HG02840 (cell line): ENCODE measurements around the gene WDR18.
"Not testable (repeated sequence)": the region's sequence is repeated elsewhere in the genome, so short reads cannot be mapped to it uniquely, and the experiment has no call there.

Experiments
- ATAC-seq: cut with Tn5 transposase; IDR thresholded peaks from one replicate; pipeline ENCODE4 v1.9.1; 2021; ENCODE audit warnings: mild to moderate bottlenecking, moderate library complexity, moderate number of reproducible peaks; ENCODE audit not compliant: unreplicated experiment, low FRiP score

Gene WDR18

DNA sequence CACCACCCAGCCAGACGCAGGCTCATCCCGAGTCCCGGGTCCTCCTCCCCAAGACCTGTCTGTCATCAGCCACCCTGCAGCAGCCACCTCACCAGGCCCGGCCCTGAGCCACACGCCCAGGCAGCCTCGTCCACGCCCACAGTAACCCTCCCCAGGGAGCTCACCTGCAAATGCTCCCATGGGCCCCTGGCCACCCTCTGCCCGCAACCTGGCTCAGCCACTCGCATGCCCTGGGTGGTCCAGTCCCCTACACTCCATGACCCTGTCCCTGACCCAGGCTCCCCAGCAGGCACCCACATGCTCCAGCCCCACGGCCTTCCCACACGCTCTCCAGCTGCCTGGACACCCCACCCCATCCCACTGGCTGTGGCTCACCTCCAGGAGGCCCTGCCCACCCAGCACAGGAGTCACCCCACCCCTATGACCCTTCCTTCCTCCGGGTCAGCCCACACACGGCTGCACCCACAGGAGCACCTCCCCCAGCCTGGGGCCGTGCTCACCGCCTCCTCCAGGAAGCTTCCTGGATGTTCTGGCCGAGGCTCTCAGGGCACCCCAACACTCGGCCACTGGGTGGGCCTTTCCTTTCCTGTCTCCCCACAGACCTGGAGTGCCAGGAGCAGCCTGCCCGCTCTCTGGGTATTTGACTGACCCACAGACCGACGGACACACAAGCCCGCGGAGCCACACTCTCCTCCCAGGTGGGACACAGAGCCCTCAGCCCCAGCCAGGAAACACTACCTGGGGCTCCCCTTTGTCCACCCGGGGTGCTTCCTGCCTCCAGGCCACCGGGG, 33.2 kb downstream of the WDR18 start:
- ATAC-seq, result no peak

DNA sequence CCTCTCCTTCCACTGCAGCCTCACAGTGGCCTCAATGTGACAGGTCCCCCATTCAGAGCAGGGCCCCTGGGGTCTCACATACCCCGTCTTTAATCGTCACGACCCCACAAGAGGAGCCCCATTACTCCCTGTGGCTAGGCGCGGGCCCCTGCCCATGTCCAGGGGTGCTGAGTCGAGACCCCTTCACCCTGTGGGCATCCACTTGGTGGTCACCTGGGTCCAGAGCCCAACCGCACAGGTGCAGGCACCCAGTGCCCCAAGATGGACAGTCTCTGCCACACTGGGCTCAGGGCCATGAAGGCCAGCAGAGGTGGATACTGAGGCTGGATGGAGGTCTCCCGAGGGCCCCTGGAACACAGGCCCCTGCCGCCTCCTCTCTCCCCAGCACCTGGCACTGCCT, 33.8 kb downstream of the WDR18 start:
- ATAC-seq, result no peak

DNA sequence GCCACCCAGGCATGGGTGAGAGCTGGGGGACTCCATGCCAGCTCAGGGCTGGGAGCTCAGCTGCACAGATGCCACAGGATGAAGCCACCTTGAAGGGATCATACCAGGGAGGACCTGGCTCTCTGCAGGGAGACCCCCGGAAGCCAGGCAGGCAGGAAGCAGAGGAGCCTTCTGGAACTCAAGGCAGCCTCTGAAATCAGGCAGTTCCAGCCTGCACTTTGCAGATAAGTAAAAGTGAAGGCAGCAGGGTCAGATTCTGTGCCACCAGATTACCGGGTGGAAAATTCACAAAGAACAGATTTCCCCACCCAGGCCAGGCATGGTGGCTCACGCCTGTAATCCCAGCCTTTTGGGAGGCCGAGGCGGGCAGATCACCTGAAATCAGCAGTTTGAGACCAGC, 34.2 kb downstream of the WDR18 start:
- no peak for ATAC-seq

DNA sequence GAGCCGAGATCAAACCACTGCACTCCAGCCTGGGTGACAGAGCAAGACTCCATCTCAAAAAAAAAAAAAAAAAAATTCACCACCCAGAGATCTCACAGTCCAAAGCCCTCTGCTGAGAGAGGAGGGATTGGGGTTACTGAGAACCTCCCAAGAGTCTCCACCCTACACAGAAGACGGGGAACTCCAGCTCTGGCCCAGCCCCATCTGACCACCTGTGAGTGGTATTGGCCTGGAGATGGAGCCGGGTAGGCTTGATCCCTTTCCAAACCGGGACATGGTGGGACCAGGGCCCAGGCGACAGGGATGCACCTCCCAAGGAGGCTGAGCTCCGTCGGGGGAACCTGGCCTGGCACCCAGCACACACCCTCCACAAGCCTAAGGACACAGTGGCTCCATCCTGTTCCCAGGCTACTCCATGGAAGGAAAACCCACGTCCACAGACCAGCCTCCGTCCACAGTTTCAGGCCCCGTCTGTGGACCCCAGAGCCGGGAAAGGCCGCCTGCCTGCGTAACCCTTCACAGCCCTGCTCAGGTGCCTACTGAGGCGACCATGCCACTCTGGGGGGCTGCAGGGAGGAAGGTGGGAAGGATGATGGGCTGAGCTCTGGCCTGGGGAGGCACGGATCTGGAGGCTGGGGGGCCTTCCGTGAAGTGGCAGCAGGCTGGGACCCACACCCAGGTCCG, 34.9 kb downstream of the WDR18 start:
- ATAC-seq, result no peak

DNA sequence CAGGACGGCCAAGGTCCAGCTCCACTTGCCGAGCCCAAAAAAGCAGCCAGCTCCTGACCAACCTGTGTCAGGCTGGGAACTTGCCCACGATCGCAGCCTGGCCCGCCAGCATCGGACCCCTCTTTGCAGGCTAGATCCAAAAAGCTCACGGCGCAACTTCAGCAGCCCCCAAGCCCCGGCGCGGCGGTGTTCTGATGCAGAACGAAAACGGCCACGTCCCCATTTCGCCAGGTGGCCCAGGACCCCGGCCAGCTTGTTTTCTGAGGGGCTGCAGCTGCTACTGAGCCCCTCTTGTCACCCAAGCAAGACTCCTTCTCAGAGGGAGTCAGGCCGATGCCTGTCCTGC, 35.4 kb downstream of the WDR18 start:
- no peak for ATAC-seq

GRCh38 chr19:1019980-1020867, 36.1 kb downstream of the WDR18 start:
- no peak for ATAC-seq

GRCh38 chr19:1020868-1021425, 36.8 kb downstream of the WDR18 start, which contains the start of gene TMEM259:
Gene TMEM259 (minus strand): TSS chr19:1021123. CDS start chr19:1020996, 127 bp downstream.
- peak; percentile 85 for ATAC-seq

GRCh38 chr19:1023883-1024188, 39.7 kb downstream of the WDR18 start:
- not testable (repeated sequence) for ATAC-seq

GRCh38 chr19:1025080-1025479, 40.9 kb downstream of the WDR18 start:
- ATAC-seq, result not testable (repeated sequence)

DNA sequence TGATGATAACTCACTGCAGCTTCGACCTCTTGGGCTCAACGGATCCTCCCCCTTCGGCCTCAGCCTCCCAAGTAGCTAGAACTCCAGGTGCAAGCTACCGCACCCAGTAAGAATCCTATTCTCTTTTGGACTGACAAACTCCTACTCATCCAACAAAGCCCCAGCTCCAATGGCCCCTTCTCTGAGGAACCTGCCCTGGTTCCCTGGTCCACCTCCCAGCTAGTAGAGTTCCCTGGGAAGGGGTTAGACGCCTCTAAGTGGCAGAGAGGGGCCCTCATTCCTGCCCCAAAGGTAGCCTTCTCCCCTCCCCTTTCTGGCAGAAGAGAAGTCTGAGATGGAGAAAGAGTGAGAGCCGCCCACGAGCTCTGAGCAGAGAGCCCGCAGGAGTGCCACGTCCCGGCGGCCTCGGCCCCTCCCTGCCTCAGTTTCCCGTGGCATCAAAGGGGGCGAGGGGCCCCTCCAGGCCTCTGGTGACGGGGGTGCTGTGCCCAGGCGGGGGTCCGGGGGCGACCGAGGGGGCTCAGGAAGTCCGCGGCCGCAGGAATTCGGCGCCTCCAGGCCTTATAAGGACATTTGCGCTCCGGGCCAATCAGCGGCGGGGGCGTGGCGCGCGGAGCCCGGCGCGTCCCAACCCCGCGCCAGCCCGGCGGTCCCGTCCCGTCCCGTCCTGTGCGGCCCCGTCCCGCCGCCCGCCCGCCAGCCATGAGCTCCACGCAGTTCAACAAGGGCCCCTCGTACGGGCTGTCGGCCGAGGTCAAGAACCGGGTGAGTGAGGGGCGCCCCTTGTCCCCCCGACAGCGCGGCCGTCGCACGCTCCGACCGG, 42.0 kb downstream of the WDR18 start, which contains the start of gene CNN2:
Gene CNN2, plus strand, starts transcription at position 649 of the 823 bp plus-strand sequence. Its CDS starts 54 bp downstream, at position 703.
- peak; percentile 53 for ATAC-seq

DNA sequence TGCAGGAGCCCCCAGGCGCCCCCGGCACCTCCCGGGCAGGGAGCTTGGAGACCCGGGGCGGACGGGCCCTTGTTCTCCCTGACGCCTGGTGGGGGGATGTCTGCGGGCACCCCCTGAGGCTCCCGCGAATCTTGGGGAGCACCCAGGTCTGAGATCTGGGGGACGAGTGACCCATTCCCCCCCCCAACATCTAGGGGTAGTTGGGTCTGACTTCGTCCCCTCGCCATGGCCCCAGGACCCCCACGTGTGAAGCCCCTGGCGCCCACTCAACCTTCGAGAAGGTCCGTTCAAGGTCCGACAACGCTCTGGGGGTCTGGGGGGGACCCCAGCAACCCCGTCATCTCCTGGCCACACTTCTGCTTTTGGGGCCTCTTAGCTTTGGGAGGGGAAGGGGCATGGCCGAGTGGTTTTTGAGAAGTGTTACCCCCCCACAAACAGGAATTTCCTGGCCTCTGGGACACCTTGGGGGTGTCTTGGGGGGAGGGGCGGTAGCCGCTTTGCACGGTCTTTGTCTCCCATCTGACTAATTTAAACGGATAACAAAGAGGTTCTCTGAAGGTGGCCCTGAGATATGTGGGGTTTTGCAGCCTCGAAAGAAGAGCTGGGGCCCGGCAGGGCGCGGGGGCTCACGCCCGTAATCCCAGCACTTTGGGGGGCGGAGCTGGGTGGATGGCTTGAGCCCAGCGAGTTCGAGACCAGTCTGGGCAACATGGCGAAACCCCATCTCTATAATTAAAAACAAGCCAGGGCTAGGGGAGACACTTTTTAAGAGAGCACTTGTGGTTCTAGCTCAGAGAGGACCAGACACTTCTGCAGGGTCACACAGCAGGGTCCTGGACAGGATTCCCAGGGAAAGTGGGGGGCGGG, 42.9 kb downstream of the WDR18 start:
- ATAC-seq, result peak; percentile 11

GRCh38 chr19:1027650-1028061, 43.5 kb downstream of the WDR18 start:
- ATAC-seq, result no peak

GRCh38 chr19:1028062-1028926, 44.1 kb downstream of the WDR18 start:
- no peak for ATAC-seq

DNA sequence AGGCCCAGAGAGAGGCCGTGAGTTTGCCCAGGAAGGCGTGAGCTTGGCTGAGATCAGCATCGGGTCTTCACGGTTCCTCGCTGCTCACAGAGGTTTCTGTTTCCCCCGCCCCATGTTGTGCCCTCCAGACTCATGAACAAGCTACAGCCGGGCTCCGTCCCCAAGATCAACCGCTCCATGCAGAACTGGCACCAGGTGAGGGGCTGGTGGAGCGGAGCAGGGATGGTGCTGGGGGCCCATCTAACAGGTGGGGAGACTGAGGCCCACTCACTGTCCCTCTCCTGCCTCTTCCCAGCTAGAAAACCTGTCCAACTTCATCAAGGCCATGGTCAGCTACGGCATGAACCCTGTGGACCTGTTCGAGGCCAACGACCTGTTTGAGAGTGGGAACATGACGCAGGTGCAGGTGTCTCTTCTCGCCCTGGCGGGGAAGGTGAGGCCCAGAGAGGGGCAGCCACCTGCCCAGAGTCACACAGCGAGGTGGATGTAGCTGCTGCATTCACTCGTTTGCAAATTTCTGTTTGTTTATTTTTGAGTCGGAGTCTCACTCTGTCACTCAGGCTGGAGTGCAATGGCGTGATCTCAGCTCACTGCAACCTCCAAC, 48.2 kb downstream of the WDR18 start:
- ATAC-seq, result no peak

GRCh38 chr19:1035998-1036621, 52.0 kb downstream of the WDR18 start:
- no peak for ATAC-seq

DNA sequence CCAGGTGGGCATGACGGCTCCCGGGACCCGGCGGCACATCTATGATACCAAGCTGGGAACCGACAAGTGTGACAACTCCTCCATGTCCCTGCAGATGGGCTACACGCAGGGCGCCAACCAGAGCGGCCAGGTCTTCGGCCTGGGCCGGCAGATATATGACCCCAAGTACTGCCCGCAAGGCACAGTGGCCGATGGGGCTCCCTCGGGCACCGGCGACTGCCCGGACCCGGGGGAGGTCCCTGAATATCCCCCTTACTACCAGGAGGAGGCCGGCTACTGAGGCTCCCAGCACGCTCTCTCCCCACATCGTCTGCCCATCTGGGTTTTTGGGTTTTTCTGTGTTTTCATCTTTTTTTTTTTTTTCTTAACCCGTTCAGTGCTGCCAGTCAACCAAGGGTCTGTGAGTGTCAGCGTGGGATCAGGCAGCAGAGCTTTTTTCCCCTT, 53.5 kb downstream of the WDR18 start:
- no peak for ATAC-seq
